GM19351 (cell line): ENCODE data around the gene PRKCE.

Source experiments
- ATAC-seq: cut with Tn5 transposase; IDR thresholded peaks from one replicate; pipeline ENCODE4 v1.9.1; 2021; ENCODE audit warnings: mild to moderate bottlenecking, moderate library complexity; ENCODE audit not compliant: unreplicated experiment

PRKCE gene

DNA sequence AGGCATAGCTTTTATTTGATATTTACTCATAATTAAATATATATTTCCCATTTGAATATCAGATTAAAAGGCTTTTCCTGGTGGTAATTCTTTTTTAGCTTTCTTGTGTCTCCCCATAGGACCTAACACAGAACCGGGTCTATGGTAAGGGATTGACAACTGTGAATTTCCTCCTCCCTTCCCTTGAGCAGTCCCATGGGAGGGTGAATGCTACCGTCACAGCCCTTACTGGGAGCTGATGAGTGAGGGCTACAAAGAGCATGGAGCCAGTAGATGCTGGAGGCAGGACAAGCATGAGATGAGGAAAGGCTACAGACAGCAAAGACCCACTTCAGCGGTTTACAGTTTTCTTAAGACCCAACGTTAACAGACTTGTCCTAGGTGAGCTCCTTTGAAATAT is 475.1 kb downstream of the PRKCE start:
- no peak for ATAC-seq

DNA sequence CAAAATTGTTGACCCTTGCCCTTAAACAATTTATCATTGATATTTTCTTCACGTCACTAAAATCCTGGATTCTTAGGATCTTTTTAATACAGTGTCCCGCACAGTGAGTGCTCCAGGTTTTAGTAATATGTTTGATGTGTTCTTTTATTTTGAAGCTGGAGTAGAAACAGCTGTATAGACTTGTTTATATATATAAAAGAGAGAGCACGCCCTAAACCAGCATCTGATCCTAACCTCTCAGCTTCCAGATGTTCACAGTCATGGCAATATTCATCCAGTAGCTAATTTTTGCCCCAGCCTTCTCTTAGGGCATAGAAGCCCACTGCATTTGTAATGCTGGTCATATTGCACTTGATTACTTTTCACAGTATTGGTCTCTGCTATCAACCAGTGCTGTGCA is 475.7 kb downstream of the PRKCE start:
- ATAC-seq, result no peak

DNA sequence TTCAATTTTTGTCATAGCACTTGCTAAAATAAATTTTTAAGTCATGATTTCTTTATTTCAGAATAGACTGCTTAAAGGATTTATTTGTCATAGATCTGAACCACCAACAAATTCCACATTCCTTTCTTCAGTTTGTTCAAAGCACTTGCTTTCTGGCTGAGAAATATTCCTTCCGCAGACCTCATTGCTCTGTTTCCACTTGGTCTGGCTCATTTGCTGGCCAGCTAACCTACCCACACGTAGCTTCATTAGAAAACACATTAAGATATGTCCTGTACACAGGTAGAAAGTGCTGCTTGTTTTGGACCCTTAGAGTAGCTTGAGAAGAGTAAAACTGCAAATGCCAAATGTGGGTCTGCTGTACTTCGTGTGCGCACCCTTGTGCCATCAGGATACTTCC is 479.0 kb downstream of the PRKCE start:
- ATAC-seq, result no peak

DNA sequence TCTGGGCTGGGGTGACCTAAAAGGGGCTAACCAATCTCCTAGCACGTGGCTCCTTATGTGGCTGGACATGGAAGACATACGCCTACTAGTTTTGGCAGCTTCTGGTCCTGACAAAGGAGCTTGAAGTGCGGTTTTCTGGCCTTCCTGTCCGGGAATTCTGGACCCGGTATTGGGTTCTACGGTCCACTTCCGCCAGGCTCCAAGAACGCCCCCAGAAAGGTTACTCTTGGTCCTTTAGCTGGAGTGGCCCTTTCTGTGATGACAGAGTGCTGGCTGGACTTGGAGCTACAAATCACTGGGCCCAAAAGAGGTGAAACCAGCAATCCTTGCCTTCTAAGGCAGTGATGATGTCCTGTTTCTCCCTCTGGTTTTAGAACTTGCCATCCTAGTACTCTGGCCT is 481.5 kb downstream of the PRKCE start:
- ATAC-seq, result no peak

DNA sequence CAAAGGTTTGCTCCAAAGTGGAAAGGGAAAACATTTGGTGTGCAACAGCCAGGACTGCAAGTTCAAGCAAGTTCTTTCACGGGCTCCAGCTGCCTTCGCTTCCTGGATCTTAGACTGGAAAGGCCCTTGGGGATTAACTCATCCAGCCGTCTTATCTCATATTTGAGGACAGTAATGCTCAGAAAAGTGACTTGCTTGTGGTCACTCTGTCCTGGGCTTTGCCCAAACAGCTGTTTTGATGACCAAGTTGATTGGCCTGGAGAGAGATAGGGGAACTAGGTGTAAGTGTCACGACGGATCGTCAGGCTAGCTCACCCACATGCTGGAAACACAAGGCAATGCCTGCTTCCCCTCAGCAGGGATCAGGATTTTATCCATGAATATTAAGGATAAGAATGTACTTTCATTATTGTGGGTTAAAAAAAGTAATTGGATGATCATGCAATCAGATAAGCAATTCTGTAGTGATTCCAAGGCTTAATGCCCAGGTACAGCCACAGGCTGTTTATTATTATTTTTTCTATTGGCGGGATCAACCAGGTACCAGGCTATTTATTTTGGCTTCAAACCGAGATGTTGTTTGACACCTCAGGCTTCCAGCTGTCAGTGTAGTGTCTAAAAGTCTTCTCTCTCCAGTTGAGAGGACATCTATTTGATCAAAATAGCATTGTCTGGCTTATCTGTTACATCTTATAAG is 483.2 kb downstream of the PRKCE start:
- ATAC-seq, result no peak

DNA sequence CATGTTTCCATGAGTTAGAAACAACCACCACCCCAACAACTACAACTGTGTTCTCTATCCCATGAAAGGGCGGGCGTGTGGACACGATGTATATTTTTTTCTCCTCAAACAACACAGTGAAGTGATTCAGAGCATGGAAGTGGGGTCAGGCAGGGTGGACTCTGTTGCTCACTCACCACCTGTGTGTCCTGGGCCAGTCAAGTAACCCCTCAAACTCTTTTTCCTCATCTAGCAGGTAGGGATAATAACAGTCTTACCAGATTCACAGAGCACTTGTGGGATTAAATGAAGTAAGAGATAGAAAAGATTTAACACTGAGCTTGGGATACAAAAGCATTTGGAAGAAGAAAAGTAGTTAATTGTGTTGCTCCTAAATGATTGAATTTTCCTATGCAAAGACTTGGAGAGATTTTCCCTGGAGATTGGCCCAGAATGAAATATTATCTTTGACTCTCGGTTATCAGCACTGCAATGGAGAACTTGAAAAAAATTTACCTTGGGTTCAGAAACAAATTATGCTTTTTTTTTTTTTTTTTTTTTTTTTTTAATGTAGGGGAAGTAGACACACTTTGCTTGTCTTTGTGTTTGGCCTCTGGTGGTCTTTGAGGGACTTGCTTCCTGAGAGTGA is 483.9 kb downstream of the PRKCE start:
- ATAC-seq, result no peak

DNA sequence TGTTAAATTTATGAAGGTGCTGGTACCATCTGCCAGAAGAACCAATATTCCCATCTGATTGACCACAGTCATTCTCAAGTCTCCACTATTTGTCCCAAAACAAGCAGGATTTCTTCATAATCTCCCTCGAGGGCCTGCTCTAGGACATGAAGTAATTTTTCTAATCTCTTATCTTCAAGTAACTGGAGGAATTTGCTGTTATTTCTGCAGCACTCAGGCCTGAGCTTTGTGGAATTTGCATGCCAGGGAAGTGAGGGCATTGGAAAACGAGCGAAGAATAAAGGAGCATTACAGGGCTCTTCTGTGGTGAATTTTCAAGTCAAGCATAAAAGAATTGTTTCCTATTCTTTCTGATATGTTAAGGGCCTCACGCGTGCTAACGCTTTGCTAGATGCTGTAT is 484.5 kb downstream of the PRKCE start:
- ATAC-seq, result no peak

DNA sequence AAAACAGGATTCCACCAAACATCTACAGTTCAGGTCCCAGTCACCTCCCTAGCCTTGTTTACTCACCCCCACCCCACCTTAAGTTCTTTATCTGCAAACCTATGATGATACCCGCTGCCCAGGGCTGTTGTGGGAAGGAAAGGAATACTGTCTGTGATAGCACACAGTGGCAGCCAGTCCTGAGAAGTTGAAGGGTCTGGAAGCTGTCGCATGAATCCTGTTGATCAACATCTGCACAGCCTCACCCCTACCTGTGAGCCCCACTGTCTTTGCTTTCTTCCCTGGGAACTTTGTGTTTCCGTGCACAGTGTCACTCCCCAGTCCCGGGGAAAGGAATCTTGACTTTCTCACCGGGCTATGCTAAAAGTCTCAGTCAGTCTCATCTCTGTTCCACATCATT is 485.0 kb downstream of the PRKCE start:
- ATAC-seq, result no peak

DNA sequence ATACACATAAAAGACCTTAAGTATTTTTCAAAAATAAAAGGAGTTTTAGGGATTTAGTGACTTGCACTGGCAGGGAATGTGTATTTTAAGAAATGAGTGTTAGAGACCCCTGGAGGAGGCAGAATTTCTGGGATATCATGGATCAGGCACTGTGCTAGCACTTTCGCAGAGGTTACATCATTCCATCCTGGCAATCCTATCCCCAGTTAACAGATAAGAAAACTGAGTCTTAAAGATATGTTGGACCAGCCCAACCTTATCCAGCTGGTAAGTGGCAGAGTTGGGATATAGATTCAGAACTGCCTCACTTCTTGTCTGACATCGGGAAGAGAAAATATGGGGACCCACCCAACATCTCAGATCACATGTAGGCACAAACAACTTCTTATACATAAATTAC is 485.5 kb downstream of the PRKCE start:
- ATAC-seq, result no peak

DNA sequence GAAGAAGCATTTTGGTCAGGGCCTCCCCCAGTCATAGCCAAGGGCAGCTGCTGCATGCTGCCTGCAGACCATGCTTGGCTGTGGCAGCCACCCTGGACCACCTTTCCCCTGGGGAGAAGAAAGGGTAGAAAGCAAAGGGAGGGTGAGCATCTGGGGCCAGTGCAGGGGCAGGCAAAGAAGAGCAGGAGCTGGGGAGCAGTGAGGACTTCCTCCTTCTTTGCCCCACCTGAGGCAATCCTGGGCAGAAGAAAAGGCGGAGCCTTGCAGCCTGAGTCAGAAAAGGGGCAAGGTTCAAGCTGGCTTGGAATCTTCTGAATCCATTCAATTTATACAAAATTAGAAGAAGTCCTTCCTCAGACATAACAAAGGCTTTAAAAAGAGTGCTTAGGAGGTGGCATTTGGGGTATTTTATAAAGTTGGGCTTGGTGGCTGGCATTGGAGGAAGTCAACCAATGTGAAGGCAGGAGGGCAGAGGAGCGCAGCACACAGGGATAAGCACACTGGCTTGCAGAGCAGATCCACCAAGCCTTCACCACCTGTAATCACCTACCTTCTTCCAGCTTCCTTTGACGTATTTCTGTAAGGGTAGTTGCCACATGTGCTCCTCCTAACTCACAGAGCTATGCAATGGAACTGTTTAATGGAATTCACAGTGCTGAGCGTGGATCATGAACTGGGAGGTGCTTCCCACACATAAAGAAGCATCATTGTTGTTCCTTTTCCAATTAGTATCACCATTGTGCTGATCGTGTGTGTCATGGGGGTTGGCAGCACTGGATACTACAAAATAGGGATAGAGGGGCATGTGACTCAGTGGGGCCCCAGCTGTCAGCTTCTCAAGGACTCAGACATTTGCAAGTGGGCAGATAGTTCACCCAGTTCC is 491.3 kb downstream of the PRKCE start:
- ATAC-seq, result no peak

DNA sequence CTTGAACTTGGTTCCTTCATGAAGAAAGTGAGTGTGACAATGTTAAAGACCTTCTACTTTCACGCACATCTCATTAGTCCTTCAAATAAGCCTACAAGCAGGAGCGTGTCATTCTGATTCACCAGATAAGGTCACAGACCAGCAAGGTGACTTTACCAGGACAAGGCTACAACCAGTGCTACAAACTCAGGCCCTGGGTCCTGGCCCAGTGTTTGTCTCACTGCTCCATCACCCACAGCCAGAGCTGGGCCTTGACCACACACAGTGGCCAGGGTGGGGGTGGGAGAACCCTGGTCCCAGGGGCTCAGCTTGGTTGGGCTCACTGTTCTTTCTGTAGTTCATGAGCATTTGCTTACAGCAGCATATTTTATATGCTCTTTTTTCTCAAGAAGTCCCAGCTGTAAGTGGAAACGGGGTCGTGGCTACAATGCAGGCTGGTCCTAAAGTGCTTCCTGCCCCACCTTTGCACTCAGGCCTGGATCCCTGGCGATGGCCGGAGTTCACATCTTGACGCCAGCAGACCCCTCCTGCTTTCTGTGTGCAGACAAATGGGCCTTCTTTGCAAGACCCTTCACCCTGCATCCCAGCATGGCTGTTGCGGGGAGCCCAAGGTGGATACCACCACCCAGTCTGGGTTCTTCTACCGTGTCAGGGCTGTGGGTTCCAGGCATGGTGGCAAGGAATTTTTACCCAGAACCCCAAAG is 492.1 kb downstream of the PRKCE start:
- ATAC-seq, result no peak

DNA sequence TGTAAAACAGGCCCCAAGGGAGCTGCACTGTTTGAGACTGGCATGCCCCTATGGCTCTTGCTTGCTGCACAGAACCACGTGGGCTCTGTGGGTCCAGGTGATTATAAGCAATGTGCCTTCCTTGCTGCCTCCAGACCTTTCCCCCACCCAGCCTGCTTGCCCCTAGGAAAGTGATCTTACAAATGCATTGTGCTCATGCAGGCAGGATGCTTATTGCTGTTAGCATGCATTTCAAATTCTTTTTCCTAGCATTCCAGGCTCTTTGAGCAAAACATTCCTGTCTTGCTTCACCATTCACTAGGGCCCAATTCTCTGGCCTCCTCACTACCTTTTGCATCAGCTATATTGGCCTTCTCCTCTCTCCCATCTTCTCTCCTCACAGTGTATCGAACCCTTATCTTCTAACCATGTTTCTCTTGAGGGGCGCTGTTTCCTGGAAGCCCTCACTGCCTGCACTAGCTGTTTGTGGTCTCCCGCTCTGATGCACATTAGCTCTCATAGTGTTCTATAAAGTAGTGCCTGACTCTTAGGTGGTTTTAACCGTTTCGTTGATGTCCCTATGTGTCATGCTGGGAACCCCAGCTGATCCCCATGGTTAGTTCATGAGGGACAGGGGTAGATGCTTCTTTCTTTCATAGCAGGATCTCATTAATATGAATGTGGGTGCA is 492.8 kb downstream of the PRKCE start:
- no peak for ATAC-seq

DNA sequence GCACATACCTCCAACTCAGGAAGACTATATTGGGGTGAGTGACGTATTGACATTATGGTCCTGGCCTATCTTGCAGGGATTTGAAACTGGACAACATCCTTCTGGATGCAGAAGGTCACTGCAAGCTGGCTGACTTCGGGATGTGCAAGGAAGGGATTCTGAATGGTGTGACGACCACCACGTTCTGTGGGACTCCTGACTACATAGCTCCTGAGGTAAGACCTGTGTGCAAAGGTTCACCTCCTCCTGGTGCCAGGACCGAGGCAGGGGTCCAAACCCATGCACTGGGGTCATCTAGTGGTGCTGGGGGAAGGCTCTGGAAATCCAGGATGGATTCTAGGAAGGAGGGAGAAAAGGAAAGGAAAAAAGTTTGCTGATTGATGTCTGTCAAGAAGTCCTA is 493.5 kb downstream of the PRKCE start:
- no peak for ATAC-seq

DNA sequence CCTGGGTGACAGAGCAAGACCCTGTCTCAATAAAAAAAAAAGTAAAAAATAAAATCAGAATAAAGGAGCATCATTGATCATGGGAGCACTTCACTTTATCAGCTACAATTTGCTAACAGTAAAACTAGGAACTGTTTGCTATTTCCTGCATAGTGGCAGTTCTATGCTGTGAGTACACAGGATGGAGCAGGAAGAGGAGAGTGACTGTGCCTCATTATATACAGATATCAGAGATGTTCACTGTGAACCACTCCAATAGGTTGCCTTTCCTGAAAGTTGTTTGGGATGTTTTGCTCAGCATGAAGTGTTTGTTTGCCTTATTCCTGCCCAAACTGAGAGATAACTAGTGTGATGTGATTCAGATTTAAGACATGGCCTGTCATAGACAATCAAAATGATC is 494.4 kb downstream of the PRKCE start:
- no peak for ATAC-seq

DNA sequence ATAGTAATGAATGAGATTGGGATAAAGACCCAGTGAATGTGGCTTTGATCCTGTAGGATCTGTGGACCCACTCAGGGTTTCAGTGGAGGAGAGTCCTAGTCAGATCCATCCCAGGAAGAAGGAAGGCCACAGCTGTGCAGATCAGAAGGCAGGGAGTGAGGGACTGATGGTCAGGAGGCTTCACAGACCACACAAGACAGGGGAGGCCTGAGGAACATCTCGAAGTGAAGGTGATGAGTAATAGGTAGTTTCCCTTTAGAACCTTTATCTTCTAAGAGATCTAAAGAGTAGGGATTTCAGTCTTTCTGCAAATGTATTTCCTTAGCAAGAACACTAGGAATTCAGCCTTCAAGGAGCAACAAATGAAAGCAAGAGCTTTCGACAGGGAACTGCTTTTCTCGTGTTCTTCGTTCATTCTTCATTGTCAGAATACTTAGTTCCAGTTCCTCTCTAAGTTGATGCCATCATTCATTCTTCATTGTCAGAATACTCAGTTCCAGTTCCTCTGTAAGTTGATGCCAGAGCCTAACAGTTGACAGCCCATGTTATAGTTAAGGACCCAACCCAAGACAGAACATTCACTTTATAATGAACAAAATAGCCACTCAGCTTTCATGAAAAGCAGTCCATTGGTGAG is 495.5 kb downstream of the PRKCE start:
- no peak for ATAC-seq

DNA sequence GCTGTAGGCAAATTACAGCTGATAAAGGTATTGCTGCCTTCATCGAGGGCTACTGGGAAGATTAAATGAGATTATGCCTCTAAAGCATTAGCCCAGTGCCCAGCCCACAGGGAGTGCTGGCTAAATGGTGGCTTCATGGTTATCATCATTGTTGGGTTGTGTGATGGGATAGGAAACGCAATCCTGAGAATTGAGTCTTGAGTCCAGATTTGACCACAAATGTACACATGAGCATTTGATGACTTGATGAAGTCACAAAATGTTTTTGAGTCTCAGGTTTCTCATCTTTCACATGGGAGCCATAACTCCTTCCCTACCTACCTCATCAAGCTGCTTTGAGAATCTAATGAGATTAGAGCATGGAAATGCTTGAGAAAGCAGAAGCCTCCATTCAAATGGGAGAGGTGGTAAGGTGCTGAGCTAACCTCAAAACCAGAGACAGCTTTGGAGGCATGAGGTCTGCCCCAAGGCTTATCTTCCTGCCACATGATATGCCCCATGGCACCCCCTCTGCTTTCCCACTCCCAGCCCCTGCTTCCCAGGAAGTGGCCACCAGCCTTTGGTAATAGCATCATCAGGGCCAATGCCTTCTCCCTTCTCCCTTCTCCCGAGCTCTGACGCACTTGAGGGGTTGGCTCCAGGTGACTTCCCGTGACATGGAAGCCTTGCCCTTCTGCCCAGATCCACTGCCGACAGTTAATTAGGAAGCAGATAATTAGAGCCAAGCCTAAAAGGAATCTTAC is 496.3 kb downstream of the PRKCE start:
- no peak for ATAC-seq

DNA sequence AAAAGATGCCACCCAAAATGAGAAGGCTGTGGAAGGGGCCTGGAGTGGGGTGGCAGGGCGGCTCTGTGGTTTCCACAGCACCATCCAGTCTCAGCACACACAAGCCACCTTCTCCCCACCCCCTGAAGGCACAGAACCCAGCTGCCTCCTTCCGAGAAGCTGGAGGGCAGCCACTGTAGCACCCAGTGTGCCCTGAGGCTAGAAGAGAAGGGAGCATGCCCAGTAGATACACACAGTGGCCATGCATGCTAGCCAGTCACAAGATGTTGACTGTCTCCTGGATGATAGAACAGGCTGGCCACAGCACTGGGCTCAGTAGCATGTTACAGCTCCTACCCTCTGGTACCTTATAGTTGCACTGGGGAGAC is 496.9 kb downstream of the PRKCE start:
- no peak for ATAC-seq

DNA sequence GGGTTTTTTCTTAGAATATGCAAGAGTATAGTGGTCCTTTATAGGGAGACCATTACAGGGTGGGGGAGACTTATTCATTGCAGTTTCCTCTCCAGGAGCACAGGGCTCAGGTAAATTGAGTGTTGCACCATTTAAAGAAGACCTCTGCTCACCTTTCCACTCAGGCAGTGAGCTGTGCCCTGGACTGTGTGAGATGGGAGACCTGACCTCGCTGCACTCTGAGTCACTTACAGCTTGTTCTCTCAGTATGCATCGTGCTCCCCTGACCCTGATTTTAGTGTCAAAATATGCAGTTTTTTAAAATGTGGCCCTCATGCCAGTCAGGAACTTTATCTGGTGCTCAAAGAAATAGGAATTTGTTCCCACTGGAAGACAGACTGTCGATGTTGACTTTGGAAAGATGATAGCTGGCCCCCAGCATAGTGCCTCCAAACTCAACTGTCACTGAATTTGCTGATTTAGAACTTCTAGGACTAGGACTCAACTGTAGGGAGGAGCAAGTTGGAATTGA is 499.0 kb downstream of the PRKCE start:
- ATAC-seq, result no peak

DNA sequence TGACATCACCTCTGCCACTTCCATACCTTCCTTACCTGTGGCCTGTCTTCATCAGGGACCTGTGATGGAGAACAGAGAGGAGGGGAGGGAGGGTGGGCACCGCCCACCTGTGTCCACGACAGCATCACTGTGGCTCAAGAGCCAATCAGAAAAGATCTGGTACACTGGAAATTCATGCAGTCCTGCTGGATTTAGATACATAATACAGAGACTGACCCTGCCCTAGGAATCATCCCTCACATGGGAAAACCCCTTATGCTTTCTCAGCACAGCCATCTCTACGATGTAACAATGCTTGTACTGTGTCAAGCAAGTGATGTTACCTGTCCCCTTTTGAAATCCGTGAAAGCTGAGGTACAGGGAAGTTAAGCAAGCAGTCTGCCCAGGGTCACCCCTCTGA is 500.1 kb downstream of the PRKCE start:
- ATAC-seq, result no peak
